IPS-18a (cell line): ENCODE measurements around the gene TRAM2.

Experiments used
- H3K27ac ChIP-seq: one replicate; pipeline ENCODE4 v1.5.1; 2013; ENCODE audit warnings: low read length
- H3K27me3 ChIP-seq: one replicate; pipeline ENCODE4 v1.6.1; 2013; ENCODE audit warnings: mild to moderate bottlenecking, low read length; ENCODE audit not compliant: control insufficient read depth, insufficient read depth
- H3K36me3 ChIP-seq: one replicate; pipeline ENCODE4 v1.6.1; 2013; ENCODE audit warnings: low read depth, low read length; ENCODE audit not compliant: control insufficient read depth
- H3K4me1 ChIP-seq: one replicate; pipeline ENCODE4 v1.6.1; 2013; ENCODE audit warnings: low read depth, low read length; ENCODE audit not compliant: control insufficient read depth
- H3K4me3 ChIP-seq: one replicate; pipeline ENCODE4 v1.5.1; 2013; ENCODE audit warnings: low read length
- H3K9ac ChIP-seq: one replicate; pipeline ENCODE4 v1.6.1; 2013; ENCODE audit warnings: mild to moderate bottlenecking, low read length, moderate library complexity
- H3K9me3 ChIP-seq: one replicate; pipeline ENCODE4 v1.6.1; 2013; ENCODE audit warnings: low read depth, low read length; ENCODE audit not compliant: control insufficient read depth

TRAM2 gene

GRCh38 chr6:52541135-52541534 lies 35.7 kb downstream of the TRAM2 start:
- no peaks in the 10 kb centered on the region for H3K9me3 ChIP-seq
- peaks cover 9% of the 10 kb centered on the region for H3K4me1 ChIP-seq
- no peak overlapping the region for H3K27ac ChIP-seq
- H3K9ac ChIP-seq, result no peak overlapping the region
- no peaks in the 10 kb centered on the region for H3K36me3 ChIP-seq
- no peak overlapping the region for H3K4me3 ChIP-seq
- no peaks in the 10 kb centered on the region for H3K27me3 ChIP-seq

DNA sequence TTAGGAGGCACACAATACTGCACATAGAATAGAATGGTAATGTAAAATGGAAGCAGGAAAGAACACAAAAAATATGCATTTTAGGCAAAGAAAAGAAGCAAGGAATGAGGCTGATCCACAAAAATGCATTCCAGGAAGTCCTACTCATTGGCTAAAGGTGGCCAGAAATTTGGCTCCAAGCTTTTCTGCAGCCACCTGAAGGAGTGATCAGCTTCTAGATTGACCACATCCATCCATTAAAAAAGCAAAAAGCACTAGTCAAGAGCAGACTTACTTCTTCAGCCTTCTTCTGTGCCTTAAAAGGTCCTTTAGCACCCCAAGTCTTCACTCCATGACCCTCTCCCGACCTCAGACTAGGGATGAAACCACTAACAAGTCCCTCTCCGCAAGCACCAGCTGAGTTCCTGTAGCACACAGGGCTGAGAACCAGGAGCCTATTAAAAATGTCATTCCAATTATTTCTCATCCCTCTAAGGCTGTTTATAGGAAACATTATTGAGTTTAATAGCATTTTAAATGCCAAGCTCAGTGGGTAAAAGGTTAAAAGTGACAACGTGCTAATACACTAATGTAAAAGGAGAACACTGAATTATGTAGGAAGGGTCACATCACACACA lies 36.5 kb downstream of the TRAM2 start:
- Histone ChIP-seq H3K9ac (no peak overlapping the region), H3K36me3 (no peaks in the 10 kb centered on the region), H3K27ac (no peak overlapping the region), H3K4me1 (peaks cover 12% of the 10 kb centered on the region), H3K27me3 (no peaks in the 10 kb centered on the region), H3K9me3 (no peaks in the 10 kb centered on the region), H3K4me3 (no peak overlapping the region)

DNA sequence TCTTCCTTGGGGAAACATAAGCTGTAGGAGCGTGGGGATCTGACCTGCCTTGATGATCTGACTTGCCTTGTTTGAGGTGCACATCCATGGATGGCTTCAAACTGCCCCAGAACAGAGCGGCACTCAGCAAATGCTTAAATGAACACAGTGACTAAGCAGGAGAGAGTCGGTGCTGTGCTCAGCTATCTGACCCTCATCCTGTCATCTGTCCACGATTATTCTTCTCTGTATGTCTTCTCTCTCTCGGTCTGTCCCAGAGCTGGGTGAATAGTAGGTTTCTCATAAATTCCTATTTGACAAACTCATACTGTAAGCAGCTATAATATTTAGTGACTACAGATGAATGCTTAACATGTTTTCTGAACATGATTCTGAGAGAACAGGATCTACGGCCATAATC lies 37.3 kb downstream of the TRAM2 start:
- H3K27ac ChIP-seq, result no peak overlapping the region
- no peak overlapping the region for H3K4me3 ChIP-seq
- peaks cover 12% of the 10 kb centered on the region for H3K4me1 ChIP-seq
- H3K36me3 ChIP-seq, result peaks cover 3% of the 10 kb centered on the region
- no peak overlapping the region for H3K9ac ChIP-seq
- no peaks in the 10 kb centered on the region for H3K27me3 ChIP-seq
- no peaks in the 10 kb centered on the region for H3K9me3 ChIP-seq

GRCh38 chr6:52538901-52539354 lies 37.9 kb downstream of the TRAM2 start:
- Histone ChIP-seq H3K9me3 (no peaks in the 10 kb centered on the region), H3K4me1 (peaks cover 12% of the 10 kb centered on the region), H3K9ac (no peak overlapping the region), H3K36me3 (peaks cover 3% of the 10 kb centered on the region), H3K27me3 (no peaks in the 10 kb centered on the region), H3K4me3 (no peak overlapping the region), H3K27ac (no peak overlapping the region)

GRCh38 chr6:52538252-52538900 lies 38.5 kb downstream of the TRAM2 start:
- Histone ChIP-seq H3K4me3 (no peak overlapping the region), H3K27me3 (no peaks in the 10 kb centered on the region), H3K9me3 (no peaks in the 10 kb centered on the region), H3K4me1 (peaks cover 7% of the 10 kb centered on the region), H3K9ac (no peak overlapping the region), H3K27ac (no peak overlapping the region), H3K36me3 (peaks cover 3% of the 10 kb centered on the region)

- Histone ChIP-seq H3K9me3 (no peaks in the 10 kb centered on the region), H3K27me3 (no peaks in the 10 kb centered on the region), H3K36me3 (peaks cover 3% of the 10 kb centered on the region), H3K4me1 (peaks cover 7% of the 10 kb centered on the region), H3K27ac (no peak overlapping the region), H3K9ac (no peak overlapping the region), H3K4me3 (no peak overlapping the region)
Observed at GRCh38 chr6:52537001-52537753, 39.7 kb downstream of the TRAM2 start.

DNA sequence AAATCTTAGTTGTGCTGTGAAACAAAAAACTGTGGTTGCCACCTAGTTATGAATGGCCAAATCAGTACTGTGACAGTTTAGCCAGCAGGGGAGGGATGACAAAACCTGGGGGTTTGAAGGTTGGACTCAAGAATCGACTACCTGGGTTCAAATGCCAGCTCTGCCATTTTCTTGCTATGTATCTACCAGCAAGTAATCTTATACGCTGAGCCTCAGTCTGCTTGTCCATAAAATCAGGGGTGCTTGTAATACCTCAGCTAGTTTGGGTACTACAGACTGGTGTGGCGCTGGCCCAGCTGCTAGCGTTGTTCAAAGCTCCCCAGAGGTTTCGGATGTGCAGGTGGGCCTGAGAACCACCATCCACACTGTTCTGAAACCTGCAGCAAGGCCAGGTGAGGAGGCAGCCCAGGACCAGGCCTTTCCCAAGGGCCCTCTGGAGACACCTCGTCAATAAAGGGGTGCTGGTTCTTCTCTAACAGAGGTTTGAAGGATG lies 40.4 kb downstream of the TRAM2 start:
- Histone ChIP-seq H3K36me3 (peaks cover 3% of the 10 kb centered on the region), H3K9ac (no peak overlapping the region), H3K27ac (no peak overlapping the region), H3K4me1 (peaks cover 7% of the 10 kb centered on the region), H3K4me3 (no peak overlapping the region), H3K9me3 (no peaks in the 10 kb centered on the region), H3K27me3 (no peaks in the 10 kb centered on the region)

DNA sequence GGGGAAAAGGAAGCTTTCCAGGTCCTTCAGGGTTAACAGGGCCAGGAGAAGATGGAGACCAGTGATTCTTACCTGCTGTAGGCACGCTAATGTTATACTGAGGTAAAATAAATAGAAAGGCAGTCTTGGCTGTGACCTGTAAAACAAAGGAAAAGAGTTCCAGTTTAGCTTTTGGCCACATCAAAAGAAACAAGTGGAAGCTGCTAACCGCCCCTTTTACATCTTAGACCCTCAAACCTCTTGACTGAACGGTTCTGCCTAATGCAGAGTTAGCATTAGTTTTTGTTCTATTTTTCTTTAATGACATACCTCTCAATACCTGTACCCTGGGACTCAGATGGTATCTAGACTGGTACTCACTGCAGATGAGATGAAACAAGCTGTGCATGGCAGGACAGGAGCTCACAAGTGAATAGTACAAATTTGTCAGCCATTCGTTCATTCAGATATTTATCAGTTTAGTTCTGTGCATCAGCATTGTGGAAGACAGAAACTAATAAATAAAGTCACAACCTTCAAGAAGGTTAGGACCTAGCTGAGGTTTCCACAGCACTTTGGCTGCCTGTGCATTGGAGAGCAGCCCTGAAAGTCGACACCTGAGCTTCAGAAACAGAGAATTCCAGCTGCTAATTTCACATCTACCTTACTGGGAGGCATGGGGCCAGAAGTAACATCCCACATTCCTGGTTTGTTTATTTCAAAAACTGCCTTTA lies 41.0 kb downstream of the TRAM2 start:
- Histone ChIP-seq H3K27me3 (no peaks in the 10 kb centered on the region), H3K36me3 (peaks cover 3% of the 10 kb centered on the region), H3K4me1 (peaks cover 7% of the 10 kb centered on the region), H3K27ac (no peak overlapping the region), H3K9me3 (no peaks in the 10 kb centered on the region), H3K9ac (no peak overlapping the region), H3K4me3 (no peak overlapping the region)

- Histone ChIP-seq H3K4me3 (no peak overlapping the region), H3K27me3 (no peaks in the 10 kb centered on the region), H3K4me1 (peaks cover 7% of the 10 kb centered on the region), H3K9me3 (no peaks in the 10 kb centered on the region), H3K36me3 (peaks cover 3% of the 10 kb centered on the region), H3K27ac (no peak overlapping the region), H3K9ac (no peak overlapping the region)
Observed at GRCh38 chr6:52534966-52535390, 41.9 kb downstream of the TRAM2 start.

GRCh38 chr6:52534363-52534762 lies 42.5 kb downstream of the TRAM2 start:
- peaks cover 3% of the 10 kb centered on the region for H3K36me3 ChIP-seq
- H3K4me3 ChIP-seq, result no peak overlapping the region
- H3K9ac ChIP-seq, result no peak overlapping the region
- H3K27me3 ChIP-seq, result no peaks in the 10 kb centered on the region
- peaks cover 7% of the 10 kb centered on the region for H3K4me1 ChIP-seq
- no peaks in the 10 kb centered on the region for H3K9me3 ChIP-seq
- H3K27ac ChIP-seq, result no peak overlapping the region

DNA sequence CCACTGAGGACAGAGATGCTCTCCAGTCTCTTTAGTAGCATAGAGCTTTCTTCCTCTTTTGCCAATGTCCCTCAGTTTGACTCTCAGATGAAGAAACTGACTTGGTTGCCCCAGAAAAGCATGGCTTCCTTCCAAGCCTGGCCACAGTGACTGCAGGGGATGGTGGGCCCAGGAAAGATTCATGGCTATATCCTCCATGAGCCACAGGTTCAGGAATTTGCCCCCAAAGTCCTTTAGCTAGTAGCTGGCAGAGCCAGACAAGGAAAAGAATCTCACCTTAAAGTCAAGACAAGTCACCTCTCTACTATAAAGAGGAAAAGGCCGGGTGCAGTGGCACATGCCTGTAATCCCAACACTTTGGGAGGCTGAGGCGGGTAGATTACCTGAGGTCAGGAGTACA lies 43.4 kb downstream of the TRAM2 start:
- Histone ChIP-seq H3K4me1 (peaks cover 7% of the 10 kb centered on the region), H3K9ac (no peak overlapping the region), H3K36me3 (peaks cover 3% of the 10 kb centered on the region), H3K27ac (no peak overlapping the region), H3K9me3 (no peaks in the 10 kb centered on the region), H3K27me3 (no peaks in the 10 kb centered on the region), H3K4me3 (no peak overlapping the region)
